Measurements from ENCODE around the gene DLX4. TPM values are rescaled to one million over a fixed set of nuclear protein-coding genes. Genes with fewer than 3 reads are reported as not detected.

Gene DLX4
- total RNA-seq, 1 donor from 2014 or later: not detected

- H3K4me3 ChIP-seq (ENCODE audit: low read length in 3 of 3): no peak overlapping the region
- peak overlapping the region in 1 of 3 donors; percentile 25 for H3K9ac ChIP-seq (ENCODE audit: low read depth in 1 of 3, low read length in 3 of 3)
- H3K4me1 ChIP-seq (ENCODE audit: control insufficient read depth in 3 of 3, insufficient read depth in 3 of 3, low read length in 3 of 3): no peaks in the 10 kb centered on the region
- no peaks in the 10 kb centered on the region for H3K36me3 ChIP-seq (ENCODE audit: control insufficient read depth in 3 of 3, insufficient read depth in 3 of 3, low read length in 3 of 3)
- no peak overlapping the region for H3K27ac ChIP-seq (ENCODE audit: low read depth, low read length)
- no peaks in the 10 kb centered on the region for H3K9me3 ChIP-seq (ENCODE audit: control insufficient read depth in 3 of 3, low read length in 3 of 3)
- peaks cover 49 to 72% (median 59%) of the 10 kb centered on the region in 3 donors for H3K27me3 ChIP-seq (ENCODE audit: control insufficient read depth in 3 of 3, insufficient read depth in 3 of 3, low read length in 3 of 3)
Measured at GRCh38 chr17:49944273-49944870, 24.6 kb upstream of the DLX4 start.

- Histone ChIP-seq H3K9me3 (ENCODE audit: control insufficient read depth in 3 of 3, low read length in 3 of 3) (no peaks in the 10 kb centered on the region), H3K4me1 (ENCODE audit: control insufficient read depth in 3 of 3, insufficient read depth in 3 of 3, low read length in 3 of 3) (no peaks in the 10 kb centered on the region), H3K27me3 (ENCODE audit: control insufficient read depth in 3 of 3, insufficient read depth in 3 of 3, low read length in 3 of 3) (peaks cover 52 to 72% (median 72%) of the 10 kb centered on the region in 3 donors), H3K27ac (ENCODE audit: low read depth, low read length) (no peak overlapping the region), H3K9ac (ENCODE audit: low read depth in 1 of 3, low read length in 3 of 3) (no peak overlapping the region), H3K36me3 (ENCODE audit: control insufficient read depth in 3 of 3, insufficient read depth in 3 of 3, low read length in 3 of 3) (no peaks in the 10 kb centered on the region), H3K4me3 (ENCODE audit: low read length in 3 of 3) (no peak overlapping the region)
Measured at GRCh38 chr17:49946208-49946607, 22.8 kb upstream of the DLX4 start.

- Histone ChIP-seq H3K36me3 (ENCODE audit: control insufficient read depth in 3 of 3, insufficient read depth in 3 of 3, low read length in 3 of 3) (no peaks in the 10 kb centered on the region), H3K27ac (ENCODE audit: low read depth, low read length) (no peak overlapping the region), H3K27me3 (ENCODE audit: control insufficient read depth in 3 of 3, insufficient read depth in 3 of 3, low read length in 3 of 3) (peaks cover 53 to 77% (median 73%) of the 10 kb centered on the region in 3 donors), H3K4me1 (ENCODE audit: control insufficient read depth in 3 of 3, insufficient read depth in 3 of 3, low read length in 3 of 3) (no peaks in the 10 kb centered on the region), H3K4me3 (ENCODE audit: low read length in 3 of 3) (no peak overlapping the region), H3K9ac (ENCODE audit: low read depth in 1 of 3, low read length in 3 of 3) (no peak overlapping the region), H3K9me3 (ENCODE audit: control insufficient read depth in 3 of 3, low read length in 3 of 3) (no peaks in the 10 kb centered on the region)
Measured at GRCh38 chr17:49946964-49947584, 21.9 kb upstream of the DLX4 start.

GRCh38 chr17:49949634-49950033 is 19.4 kb upstream of the DLX4 start:
- Histone ChIP-seq H3K4me3 (ENCODE audit: low read length in 3 of 3) (no peak overlapping the region), H3K9ac (ENCODE audit: low read depth in 1 of 3, low read length in 3 of 3) (no peak overlapping the region), H3K27me3 (ENCODE audit: control insufficient read depth in 3 of 3, insufficient read depth in 3 of 3, low read length in 3 of 3) (peaks cover 44 to 77% (median 67%) of the 10 kb centered on the region in 3 donors), H3K27ac (ENCODE audit: low read depth, low read length) (no peak overlapping the region), H3K36me3 (ENCODE audit: control insufficient read depth in 3 of 3, insufficient read depth in 3 of 3, low read length in 3 of 3) (no peaks in the 10 kb centered on the region), H3K4me1 (ENCODE audit: control insufficient read depth in 3 of 3, insufficient read depth in 3 of 3, low read length in 3 of 3) (no peaks in the 10 kb centered on the region), H3K9me3 (ENCODE audit: control insufficient read depth in 3 of 3, low read length in 3 of 3) (no peaks in the 10 kb centered on the region)

GRCh38 chr17:49951362-49952082 is 17.5 kb upstream of the DLX4 start:
- peaks cover 33 to 62% (median 56%) of the 10 kb centered on the region in 3 donors for H3K27me3 ChIP-seq (ENCODE audit: control insufficient read depth in 3 of 3, insufficient read depth in 3 of 3, low read length in 3 of 3)
- H3K9me3 ChIP-seq (ENCODE audit: control insufficient read depth in 3 of 3, low read length in 3 of 3): no peaks in the 10 kb centered on the region
- H3K9ac ChIP-seq (ENCODE audit: low read depth in 1 of 3, low read length in 3 of 3): no peak overlapping the region
- H3K27ac ChIP-seq (ENCODE audit: low read depth, low read length): no peak overlapping the region
- no peaks in the 10 kb centered on the region for H3K36me3 ChIP-seq (ENCODE audit: control insufficient read depth in 3 of 3, insufficient read depth in 3 of 3, low read length in 3 of 3)
- no peaks in the 10 kb centered on the region for H3K4me1 ChIP-seq (ENCODE audit: control insufficient read depth in 3 of 3, insufficient read depth in 3 of 3, low read length in 3 of 3)
- no peak overlapping the region for H3K4me3 ChIP-seq (ENCODE audit: low read length in 3 of 3)

GRCh38 chr17:49952209-49952911 is 16.6 kb upstream of the DLX4 start:
- Histone ChIP-seq H3K36me3 (ENCODE audit: control insufficient read depth in 3 of 3, insufficient read depth in 3 of 3, low read length in 3 of 3) (no peaks in the 10 kb centered on the region), H3K4me3 (ENCODE audit: low read length in 3 of 3) (no peak overlapping the region), H3K27ac (ENCODE audit: low read depth, low read length) (no peak overlapping the region), H3K4me1 (ENCODE audit: control insufficient read depth in 3 of 3, insufficient read depth in 3 of 3, low read length in 3 of 3) (no peaks in the 10 kb centered on the region), H3K9me3 (ENCODE audit: control insufficient read depth in 3 of 3, low read length in 3 of 3) (no peaks in the 10 kb centered on the region), H3K9ac (ENCODE audit: low read depth in 1 of 3, low read length in 3 of 3) (no peak overlapping the region), H3K27me3 (ENCODE audit: control insufficient read depth in 3 of 3, insufficient read depth in 3 of 3, low read length in 3 of 3) (peaks cover 35 to 63% (median 55%) of the 10 kb centered on the region in 3 donors)

GRCh38 chr17:49952912-49953497 is 16.0 kb upstream of the DLX4 start:
- no peak overlapping the region for H3K9ac ChIP-seq (ENCODE audit: low read depth in 1 of 3, low read length in 3 of 3)
- peaks cover 35 to 63% (median 56%) of the 10 kb centered on the region in 3 donors for H3K27me3 ChIP-seq (ENCODE audit: control insufficient read depth in 3 of 3, insufficient read depth in 3 of 3, low read length in 3 of 3)
- no peak overlapping the region for H3K27ac ChIP-seq (ENCODE audit: low read depth, low read length)
- no peak overlapping the region for H3K4me3 ChIP-seq (ENCODE audit: low read length in 3 of 3)
- H3K4me1 ChIP-seq (ENCODE audit: control insufficient read depth in 3 of 3, insufficient read depth in 3 of 3, low read length in 3 of 3): no peaks in the 10 kb centered on the region
- H3K9me3 ChIP-seq (ENCODE audit: control insufficient read depth in 3 of 3, low read length in 3 of 3): no peaks in the 10 kb centered on the region
- no peaks in the 10 kb centered on the region for H3K36me3 ChIP-seq (ENCODE audit: control insufficient read depth in 3 of 3, insufficient read depth in 3 of 3, low read length in 3 of 3)

- Histone ChIP-seq H3K36me3 (ENCODE audit: control insufficient read depth in 3 of 3, insufficient read depth in 3 of 3, low read length in 3 of 3) (no peaks in the 10 kb centered on the region), H3K9me3 (ENCODE audit: control insufficient read depth in 3 of 3, low read length in 3 of 3) (no peaks in the 10 kb centered on the region), H3K4me3 (ENCODE audit: low read length in 3 of 3) (no peak overlapping the region), H3K9ac (ENCODE audit: low read depth in 1 of 3, low read length in 3 of 3) (no peak overlapping the region), H3K4me1 (ENCODE audit: control insufficient read depth in 3 of 3, insufficient read depth in 3 of 3, low read length in 3 of 3) (no peaks in the 10 kb centered on the region), H3K27me3 (ENCODE audit: control insufficient read depth in 3 of 3, insufficient read depth in 3 of 3, low read length in 3 of 3) (peaks cover 30 to 55% (median 52%) of the 10 kb centered on the region in 3 donors), H3K27ac (ENCODE audit: low read depth, low read length) (no peak overlapping the region)
Measured at GRCh38 chr17:49955157-49955556, 13.8 kb upstream of the DLX4 start.

GRCh38 chr17:49956780-49957179 is 12.2 kb upstream of the DLX4 start:
- H3K27ac ChIP-seq (ENCODE audit: low read depth, low read length): no peak overlapping the region
- no peaks in the 10 kb centered on the region for H3K9me3 ChIP-seq (ENCODE audit: control insufficient read depth in 3 of 3, low read length in 3 of 3)
- H3K9ac ChIP-seq (ENCODE audit: low read depth in 1 of 3, low read length in 3 of 3): no peak overlapping the region
- no peaks in the 10 kb centered on the region for H3K4me1 ChIP-seq (ENCODE audit: control insufficient read depth in 3 of 3, insufficient read depth in 3 of 3, low read length in 3 of 3)
- no peaks in the 10 kb centered on the region for H3K36me3 ChIP-seq (ENCODE audit: control insufficient read depth in 3 of 3, insufficient read depth in 3 of 3, low read length in 3 of 3)
- peaks cover 24 to 45% (median 41%) of the 10 kb centered on the region in 3 donors for H3K27me3 ChIP-seq (ENCODE audit: control insufficient read depth in 3 of 3, insufficient read depth in 3 of 3, low read length in 3 of 3)
- no peak overlapping the region for H3K4me3 ChIP-seq (ENCODE audit: low read length in 3 of 3)
